ENCODE results near the gene MCC.

Gene MCC

DNA sequence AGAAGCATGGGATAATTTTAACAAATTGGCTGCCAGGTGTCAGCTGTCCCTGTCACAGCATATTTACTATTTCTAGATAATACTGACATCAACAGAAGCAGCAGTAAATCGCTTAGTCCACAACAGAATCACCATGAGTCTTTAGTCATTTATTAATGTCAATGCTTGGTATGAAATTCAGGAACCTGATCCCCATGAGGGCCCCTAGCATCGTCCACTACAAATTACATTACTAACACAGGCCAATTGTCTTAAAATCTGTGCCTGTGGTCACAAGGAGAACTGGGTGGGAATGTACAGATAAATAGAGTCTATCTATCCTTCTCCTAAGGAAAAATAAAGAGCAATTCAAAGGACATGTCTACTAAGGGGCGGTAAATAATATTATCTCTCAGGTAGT lies 129.6 kb downstream of the MCC start:
- no peak for DNase-seq

DNA sequence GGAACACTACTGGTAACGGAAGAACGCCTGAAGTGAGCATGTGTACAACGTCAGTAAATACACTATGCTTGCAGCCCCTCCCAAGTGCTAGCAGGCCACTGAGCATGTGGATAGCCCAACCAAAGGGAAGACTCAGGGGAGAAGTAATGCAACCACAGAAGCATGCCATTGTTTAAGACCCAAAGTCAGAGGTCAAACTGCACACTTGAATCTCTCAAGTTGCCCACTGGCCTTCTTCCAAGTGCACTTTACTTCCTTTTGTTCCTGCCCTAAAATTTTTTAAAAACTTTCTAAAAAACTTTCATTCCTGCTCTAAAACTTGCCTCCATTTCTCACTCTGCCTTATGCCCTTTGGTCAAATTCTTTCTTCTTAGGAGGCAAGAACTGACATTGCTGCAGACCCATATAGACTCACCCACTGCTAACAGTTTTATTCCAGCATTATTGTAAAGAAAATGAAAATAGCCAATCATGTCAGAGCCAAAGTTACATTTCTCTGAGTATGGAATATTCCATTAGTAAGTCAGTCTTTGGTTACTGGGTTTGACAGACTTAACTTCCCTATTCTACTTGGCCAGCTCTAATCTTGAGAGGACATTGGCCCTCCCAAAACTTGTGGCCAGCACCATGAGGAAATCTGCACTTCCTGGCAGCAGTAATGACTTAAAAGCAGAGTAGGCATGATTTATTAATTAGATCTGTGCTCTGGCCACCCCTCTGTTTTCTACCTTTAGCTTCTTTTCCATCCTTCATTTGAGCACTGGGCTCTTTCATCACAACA lies 130.4 kb downstream of the MCC start:
- no peak for DNase-seq

DNA sequence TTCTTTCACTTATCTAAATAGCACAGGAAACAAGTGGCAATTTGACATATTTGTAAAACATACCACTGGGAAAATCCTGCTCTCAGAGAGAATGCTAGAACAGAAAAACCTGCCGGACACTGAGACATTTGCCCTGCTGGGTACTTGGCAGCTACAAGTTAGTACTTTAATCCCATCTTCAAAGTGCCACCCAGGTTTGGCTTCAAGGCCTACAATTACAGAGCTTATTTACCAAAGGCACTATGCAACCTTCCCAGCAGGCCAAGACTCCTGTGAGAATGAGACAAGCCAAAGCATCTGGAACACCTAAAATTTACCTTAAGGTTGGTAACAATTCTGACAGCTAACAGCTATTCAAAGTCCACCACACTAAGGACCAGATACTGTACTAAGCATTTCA lies 131.8 kb downstream of the MCC start:
- DNase-seq: no peak

DNA sequence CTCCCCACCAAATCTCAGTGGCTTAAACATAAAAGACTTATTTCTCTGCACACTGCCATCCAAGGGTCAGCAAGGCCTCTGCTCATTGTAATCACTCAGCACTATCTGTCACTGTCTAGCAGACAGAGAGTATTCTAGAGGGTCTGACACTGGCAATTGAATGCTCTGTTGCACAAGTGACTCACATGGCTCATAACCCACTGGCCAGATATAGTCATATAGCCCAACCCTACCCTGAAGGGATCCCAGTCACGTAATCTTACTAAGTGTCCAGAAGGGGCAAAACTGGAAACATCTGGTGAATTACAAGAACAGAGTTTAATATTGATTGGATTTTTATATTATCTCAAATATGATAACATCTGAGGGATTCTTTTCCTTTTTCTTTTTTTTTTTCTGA lies 134.2 kb downstream of the MCC start:
- DNase-seq: no peak

DNA sequence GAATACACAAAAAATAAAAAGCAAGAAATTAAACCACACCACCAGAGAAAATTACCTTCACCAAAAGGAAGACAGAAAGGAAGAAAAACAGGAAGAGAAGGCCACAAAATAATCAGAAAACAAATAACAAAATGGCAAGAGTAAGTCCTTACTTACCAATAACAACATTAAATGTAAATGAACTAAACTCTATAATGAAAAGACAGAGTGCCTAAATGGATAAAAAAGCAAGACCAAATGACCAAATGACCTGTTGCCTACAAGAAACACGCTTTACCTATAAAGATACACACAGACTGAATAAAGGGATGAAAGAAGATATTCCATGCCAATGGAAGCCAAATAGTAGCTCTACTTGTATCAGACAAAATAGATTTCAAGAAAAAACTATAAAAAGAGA lies 140.7 kb downstream of the MCC start:
- DNase-seq: no peak

DNA sequence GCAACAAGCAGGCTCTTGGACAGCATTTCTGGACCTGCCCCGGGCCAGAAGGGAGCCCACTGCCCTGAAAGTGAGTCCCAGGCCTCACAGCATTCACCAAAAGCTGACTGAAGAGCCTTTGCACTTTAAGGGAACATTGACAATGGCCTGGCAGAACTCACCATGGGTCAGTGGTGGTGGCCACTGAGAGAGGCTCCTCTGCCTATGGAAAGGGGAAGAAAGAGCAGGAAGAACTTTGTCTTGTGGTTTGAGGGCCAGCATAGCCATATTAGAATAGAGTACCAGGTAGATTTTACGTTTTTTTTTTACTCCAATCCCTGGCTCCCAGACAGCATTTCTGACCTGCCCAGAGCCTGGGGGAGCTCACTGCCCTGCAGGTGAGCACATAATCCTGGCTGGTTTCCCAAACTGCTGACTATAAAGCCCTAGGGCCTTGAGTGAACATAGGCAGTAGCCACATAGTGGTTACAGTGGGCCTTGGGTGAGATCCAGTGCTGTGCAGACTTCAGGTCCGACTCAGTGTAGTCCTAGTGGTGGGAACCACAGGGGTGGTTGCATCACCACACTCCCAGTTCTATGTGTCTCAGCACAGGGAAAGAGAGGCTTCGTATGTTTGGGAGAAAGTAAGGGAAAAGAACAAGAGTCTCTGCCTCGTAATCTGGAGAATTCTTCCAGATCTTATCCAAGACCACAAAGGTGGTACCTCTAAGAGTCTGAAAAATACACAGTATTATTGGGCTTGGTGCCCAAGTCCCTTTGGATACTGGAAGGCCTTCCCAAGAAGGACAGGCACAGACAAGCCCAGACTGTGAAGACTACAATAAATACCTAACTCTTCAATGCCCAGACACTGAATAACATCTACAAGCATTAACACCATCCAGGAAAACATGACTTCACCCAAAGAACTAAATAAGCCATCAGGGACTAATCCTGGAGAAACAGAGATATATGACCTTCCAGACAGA lies 143.0 kb downstream of the MCC start:
- no peak for DNase-seq

DNA sequence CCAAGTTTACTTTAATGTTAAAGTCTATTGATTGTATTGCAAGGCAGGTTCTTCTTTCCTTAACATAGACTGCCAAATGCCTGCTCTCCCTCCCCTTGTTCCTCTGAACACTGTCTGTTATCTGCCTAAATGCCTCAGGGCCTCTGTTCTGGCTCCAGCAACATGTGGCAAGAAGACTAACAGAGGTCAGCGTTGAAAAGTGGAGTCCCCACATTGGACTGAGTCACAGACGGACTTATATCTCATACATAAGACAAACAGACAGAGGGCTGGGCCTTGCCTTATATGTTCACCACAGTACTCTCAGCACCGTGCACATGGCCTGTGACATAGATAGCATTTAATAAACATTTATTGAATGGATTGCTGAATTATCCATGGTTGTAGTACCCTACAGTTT lies 144.9 kb downstream of the MCC start:
- no peak for DNase-seq

DNA sequence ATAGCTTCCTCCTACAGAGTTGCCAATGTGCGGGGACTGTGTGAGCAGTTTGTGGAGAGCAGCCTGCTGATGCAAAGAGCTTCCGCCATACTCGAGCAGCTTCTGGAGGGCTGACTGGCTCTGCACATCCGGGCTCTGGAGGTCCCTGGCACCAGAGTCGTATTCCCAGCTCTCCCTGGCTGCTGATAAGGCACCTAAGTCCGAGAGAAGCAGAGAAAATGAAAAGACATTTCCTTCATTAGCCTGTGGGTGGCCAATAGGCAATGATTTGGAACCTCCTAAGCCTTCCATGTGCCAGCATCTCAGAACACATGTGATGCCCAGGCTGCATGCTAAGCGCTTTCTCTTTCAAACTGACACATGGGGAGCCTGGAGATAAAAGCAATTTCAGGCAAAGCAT lies 147.7 kb downstream of the MCC start:
- DNase-seq: no peak

DNA sequence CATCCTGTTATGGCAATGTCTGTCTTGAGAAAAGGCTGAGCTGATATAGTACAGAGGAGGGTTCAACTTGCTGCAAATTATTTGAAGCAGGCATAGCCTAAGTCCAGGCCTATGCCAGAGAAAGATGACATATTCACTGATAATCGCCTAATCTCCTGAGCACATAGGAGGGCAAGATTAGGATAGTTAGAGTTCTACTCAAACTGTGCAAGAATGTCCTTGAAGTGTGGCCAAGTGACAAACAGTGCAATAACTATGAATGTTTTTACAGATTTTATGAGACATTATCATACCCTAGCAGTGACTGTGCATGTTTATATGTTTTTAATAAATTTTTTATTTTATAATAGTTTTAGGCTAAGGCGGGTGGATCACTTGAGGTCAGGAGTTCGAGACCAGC lies 149.6 kb downstream of the MCC start:
- DNase-seq: no peak

DNA sequence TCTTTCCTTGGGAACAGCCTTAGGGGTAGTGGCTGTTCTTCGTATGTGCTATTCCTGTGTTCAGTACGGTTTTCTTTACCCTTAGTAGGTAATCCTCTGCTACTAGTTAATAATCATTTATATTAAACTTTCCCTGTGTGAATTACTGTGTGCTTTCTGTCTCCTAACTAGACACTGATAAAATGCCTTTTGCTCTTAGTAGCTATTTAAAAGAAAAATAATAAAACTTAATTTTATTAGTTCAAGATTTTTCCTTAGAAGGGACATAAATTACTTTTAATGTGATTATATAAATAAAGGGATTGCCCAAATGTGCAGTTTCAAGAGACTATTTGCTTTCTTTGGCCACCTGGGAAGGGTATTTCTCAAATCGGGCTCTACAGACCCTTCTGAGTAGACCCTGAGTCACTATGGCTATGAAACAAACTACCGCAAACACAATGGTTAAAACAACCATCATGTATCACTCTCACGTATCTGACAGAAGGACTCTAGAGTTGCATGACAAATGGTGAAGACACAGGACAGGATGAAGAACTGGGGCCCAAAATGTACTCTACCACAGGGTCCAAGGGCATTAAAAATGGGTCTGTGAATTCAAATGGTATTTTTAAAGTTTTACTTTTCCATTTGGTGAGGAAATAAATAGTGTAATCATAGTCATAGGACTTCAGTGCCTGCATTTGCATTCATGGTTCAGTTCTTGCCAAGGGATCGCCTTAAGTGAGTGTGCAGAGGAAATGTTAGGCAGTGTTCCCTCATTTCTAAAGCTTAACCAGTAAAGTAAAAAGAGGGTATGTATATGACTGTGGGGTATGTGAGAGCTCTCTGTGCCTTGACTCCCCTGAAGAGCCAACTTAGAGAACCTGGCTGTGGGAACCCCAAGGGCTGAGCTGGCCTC lies 150.5 kb downstream of the MCC start:
- no peak for DNase-seq

DNA sequence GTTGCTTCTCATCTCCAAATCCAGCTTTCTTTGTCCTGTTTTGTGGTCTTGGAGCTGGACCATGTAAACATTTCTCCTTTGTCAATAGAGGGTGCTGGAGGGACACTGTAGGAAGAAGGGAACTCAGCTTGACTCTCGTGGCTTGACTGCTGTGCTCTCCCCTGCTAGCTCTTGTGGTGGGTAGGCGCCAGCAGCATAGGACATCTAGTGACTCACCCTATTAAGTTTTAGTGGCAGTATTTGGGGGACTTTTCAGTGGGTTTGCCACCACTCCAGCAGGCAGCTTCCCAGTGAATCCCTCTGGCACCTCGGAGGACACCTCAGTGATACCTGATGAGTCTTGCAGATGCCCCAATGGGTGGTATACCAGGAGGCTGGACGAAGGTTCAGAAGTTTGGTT lies 151.3 kb downstream of the MCC start:
- no peak for DNase-seq

DNA sequence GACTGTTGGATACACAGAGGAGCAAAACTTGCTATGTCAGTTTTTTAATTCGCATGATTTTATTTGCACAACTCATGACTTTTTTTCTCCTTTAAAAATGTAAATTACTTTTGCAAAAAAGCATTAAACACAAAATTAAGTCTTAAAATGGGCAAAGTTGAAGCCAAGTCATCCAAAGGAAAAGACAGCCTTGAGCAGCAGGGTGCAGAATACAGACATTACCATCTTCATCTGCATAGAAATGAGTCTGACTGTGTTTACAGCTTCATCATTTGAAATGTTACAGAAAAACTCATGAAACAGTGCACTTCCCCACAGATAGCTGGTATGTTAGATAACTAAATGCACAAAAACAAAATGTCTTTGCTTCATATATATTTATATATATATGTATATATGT lies 154.8 kb downstream of the MCC start:
- no peak for DNase-seq

DNA sequence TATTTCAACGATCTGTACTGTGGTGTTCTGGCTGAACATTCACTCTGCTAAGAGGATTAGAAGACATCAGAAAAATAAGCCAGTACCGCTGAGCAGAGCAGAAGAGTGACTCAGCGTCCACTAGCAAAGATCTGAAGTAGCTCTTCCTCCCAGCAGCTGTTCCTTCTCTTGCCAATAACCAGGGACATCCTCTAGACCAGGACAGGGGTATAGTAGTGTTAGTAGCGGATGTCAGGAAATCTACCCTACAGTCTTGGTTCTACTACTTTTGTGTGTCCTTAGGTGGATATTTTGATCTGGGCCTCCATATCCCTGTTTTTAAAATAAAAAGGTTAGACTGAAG lies 157.1 kb downstream of the MCC start:
- DNase-seq: no peak

DNA sequence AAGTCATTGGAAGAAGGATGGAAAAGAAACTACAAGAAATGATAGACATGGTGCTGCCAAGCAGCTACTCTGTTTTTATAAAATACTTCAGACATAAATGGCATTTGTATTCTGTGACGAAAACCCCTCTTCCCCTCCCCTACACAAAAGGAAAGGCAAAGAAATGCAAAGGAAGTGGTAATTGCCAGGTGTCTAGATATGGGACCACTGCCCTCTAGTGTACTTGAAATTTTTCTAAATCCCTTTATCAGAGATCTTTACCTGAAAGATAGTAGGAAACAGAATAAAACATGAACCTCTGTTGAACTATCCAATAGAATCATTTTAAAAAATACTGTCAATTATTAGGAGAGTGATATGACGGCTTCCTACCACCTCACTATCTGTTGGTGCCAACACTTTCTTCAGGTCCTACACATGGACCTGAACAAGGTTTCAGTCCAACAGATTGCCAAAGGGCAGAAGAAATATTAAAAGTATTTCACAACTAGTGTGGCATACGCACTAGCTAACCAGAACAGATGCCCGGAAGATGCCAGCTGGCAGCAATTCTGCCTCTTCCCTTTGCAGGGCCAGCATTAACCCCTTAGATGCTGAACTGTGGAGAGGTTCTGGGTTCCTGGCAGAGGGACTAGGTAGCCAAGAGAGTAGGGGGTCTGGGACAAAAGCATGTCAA lies 157.6 kb downstream of the MCC start:
- no peak for DNase-seq

DNA sequence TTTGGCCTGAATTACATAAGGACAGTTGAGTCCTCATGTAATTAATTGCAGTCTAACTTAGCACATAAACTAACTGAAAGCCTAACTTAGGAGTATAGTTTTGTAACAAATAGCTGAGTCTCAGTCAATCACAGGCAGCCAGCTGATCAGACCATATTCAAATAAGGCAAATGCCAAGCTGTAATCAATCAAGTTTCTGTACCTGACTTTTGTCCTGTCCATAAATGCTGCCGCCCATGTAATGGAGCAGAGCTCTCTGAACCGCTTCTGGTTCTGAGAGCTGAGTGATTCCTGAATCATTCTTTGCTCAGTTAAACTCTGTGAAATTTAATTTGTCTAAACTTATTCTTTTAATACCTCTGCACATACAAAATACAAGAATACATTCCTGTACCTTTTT lies 158.3 kb downstream of the MCC start:
- no peak for DNase-seq

DNA sequence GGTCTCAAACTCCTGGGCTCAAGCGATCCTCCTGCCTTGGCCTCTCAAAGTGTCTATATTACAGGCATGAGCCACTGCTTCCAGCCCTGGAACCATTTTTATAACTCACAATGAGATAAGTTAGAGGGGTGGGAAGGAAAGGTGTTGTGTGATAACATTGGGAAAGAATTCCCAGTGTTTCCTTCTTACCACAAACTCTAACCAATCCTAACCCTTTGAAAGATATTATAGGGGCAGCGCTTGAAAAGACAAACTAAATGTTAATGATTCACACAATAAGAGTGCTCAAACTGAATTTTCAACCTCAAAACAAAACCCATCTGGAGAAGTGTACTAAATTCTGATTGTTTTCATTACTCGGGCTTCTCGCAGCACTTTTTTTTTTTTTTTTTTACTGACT lies 163.2 kb downstream of the MCC start:
- DNase-seq: no peak

DNA sequence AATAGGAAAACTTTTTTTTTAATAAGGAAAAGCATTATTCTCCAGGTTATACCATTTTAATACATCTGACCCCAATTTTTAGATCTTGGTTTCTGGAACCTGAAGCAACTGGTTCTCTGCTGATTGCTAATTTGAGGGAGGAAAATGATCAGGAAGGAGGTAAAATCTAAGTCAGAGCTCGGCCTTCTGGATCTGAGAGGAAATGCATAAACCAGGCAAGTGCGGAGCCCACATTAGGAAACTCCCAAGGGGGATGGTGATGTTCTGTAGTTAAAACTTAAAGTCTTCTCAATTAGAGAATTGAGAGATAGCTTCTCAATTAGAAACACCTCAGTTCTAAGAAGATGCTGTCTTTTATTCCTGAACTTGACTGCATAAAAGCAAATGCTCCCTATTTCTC lies 167.0 kb downstream of the MCC start:
- no peak for DNase-seq

DNA sequence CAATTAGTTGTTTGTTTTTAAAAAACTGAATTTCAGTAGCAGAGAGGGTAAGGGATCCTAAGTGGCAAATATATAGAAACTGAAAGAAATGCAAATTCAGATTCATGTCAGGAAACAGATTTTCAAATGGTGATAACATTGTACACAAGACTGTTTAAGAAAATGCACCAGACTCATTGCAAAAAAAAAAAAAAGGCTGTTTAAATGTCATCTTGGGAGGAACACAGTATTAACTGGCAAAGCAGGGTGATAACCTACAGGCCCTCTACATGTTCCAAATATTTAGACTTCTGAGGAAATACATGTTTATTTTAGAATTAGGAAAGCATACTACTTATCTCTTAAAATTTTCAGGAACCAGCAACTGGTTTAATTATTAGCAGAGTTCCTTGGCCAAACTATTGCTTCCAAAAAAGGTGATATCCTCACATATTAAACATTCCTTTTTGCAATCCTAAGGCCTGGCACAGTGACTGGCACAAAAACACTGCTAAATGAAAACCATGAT lies 167.9 kb downstream of the MCC start:
- DNase-seq: no peak

DNA sequence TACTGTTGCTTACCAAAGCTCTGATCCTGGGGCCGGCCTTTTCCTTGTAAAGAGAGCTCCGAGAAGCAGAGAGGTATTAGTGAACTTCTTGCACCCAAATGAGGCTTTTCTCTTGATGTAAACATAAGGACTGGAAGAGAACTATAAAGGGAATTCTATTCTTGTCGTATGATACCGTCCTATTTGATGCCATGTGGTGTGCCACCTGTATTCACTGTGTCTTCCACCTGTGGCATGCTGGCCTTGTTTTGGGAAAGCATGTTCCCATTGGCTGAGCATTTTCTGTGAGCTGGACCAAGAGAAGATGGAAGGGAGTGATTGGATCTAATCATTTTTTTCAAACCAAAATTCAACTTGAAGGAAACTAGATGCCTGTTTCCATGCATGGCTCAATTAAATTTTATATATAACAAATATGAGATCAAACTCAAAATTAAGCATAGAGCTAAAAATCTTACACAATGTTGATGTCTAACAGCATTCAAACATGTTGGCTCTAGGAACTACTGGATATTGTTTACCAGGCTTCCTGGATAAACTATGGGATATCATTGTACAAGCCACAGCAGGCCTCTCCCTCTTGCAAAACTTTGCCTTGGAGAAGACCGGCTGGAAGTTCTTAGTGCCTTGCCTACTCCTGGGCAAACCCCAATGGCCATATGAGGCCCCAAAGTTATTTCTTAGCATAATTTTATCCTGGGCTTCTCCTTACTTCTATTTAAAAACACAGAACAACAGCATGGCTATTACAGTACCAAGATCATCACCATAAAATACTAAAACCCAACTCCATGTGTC lies 168.8 kb downstream of the MCC start:
- DNase-seq: no peak

DNA sequence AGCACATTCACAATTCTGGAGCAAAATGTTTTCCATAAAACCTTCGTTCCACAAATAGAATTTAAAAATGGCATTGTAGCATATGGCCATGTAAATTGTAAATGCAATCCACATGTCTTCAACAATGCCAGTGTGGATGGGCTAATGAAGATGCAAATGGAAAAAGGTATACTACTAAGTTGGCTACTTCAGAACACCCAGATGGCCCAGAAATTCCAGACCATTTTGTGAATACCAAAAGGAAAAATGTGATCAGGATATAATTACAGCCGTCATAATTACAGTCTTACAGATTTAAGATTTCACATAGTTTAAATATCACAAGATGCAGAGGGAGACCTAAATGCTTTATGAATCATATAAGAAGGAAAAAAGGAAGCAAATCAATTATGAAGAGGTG lies 170.6 kb downstream of the MCC start:
- DNase-seq: no peak

DNA sequence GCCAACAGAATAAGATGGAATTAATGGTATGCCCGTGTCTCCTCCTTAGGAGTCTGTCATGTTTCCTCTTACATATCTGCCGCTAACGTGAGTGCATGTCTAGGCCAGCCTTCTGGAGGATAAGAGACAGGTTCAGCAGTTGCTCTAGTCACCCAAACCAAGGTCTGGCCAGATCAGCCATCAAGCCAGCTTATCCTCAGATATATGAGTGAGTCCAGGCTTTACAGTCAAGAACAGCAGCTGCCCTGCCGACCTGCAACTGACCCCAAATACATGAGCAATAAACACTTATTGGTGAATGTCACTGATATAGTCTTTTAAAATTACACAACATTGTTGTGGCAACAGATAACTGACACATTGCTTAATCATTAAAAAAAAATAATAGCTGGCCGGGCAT lies 177.0 kb downstream of the MCC start:
- DNase-seq: no peak

DNA sequence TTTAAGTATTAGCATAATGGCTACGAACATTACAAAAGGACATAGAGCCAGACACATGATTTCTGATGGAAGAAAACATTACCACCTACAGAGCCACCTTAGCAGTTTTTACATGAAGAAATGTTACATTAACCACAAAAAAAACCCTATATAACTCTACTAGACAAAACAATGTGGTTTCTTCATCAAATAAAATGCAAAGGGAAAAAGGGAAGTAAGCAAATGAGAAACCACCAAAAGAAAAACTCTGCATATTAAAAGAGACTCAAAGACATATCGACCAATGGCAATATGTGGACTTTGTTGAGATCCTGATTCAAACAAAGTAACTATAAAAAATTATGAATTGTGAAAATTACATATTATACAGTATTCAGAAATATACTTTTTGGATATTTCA lies 186.1 kb downstream of the MCC start:
- no peak for DNase-seq

All from effector CD8-positive, alpha-beta T cell (primary cell).